SU-DHL-6 (cell line): ENCODE measurements around the gene NREP.

Experiments
- EZH2phosphoT487 ChIP-seq: fragments of 200-600 bp; sonication (generic), shearing (Covaris generic); conservative IDR thresholded peaks from 2 replicates; pipeline ENCODE4 v1.6.1; 2018; ENCODE audit warnings: mild to moderate bottlenecking, antibody characterized with exemption, low read length, moderate library complexity, mixed read lengths
- TF ChIP-seq, protein P1 (sequence below): fragments of 200-600 bp; sonication (generic); IDR thresholded peaks from one replicate; pipeline ENCODE4 v1.5.1; 2017; ENCODE audit warnings: antibody characterized with exemption, mild to moderate bottlenecking, low read length, moderate library complexity; ENCODE audit not compliant: insufficient read depth, poor library complexity, severe bottlenecking

DNA sequence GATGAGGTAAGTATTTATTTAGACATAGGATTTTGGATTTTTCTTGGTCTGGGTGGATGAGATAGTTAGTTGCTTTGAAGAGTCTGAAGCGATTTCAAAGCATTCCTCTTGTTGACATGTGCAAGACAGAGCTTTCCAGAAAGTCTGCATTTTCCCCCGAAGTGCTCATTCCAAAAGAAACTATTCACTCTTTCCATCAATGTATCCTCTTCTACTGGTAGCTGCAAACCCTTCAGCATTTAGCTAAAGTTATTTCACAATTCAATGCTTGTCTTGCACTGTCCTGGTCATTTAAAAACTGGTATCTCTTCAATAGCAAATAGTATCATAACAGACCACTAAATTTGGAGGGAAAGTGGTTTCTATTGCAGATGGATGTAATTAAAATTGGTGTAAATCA, 13.0 kb downstream of the NREP start:
- TF ChIP-seq, protein P1, sequence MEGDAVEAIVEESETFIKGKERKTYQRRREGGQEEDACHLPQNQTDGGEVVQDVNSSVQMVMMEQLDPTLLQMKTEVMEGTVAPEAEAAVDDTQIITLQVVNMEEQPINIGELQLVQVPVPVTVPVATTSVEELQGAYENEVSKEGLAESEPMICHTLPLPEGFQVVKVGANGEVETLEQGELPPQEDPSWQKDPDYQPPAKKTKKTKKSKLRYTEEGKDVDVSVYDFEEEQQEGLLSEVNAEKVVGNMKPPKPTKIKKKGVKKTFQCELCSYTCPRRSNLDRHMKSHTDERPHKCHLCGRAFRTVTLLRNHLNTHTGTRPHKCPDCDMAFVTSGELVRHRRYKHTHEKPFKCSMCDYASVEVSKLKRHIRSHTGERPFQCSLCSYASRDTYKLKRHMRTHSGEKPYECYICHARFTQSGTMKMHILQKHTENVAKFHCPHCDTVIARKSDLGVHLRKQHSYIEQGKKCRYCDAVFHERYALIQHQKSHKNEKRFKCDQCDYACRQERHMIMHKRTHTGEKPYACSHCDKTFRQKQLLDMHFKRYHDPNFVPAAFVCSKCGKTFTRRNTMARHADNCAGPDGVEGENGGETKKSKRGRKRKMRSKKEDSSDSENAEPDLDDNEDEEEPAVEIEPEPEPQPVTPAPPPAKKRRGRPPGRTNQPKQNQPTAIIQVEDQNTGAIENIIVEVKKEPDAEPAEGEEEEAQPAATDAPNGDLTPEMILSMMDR, result no peak
- no peak for TF ChIP-seq EZH2phosphoT487
